HEK293 (cell line): ENCODE results near the gene DMKN.

Source experiments
- HOXC10 ChIP-seq: sonication (generic); formaldehyde crosslinking; IDR thresholded peaks from 2 replicates; pipeline ENCODE4 v1.8.1; 2023; ENCODE audit warnings: mild to moderate bottlenecking, missing genetic modification reagents
- MZF1 ChIP-seq: fragments of 450-650 bp; formaldehyde crosslinking; IDR thresholded peaks from 2 replicates; pipeline ENCODE4 v1.5.1; 2017; ENCODE audit warnings: missing biosample characterization, missing genetic modification characterization, borderline replicate concordance
- OSR2 ChIP-seq: fragments of 450-650 bp; formaldehyde crosslinking; IDR thresholded peaks from 2 replicates; pipeline ENCODE4 v1.5.1; 2016; ENCODE audit warnings: missing biosample characterization, missing genetic modification characterization
- OVOL3 ChIP-seq: fragments of 450-650 bp; formaldehyde crosslinking; IDR thresholded peaks from 2 replicates; pipeline ENCODE4 v1.5.1; 2016; ENCODE audit warnings: missing biosample characterization, missing genetic modification characterization
- PRDM4 ChIP-seq: fragments of 450-650 bp; formaldehyde crosslinking; IDR thresholded peaks from 2 replicates; pipeline ENCODE4 v1.5.1; 2017; ENCODE audit warnings: missing biosample characterization, missing genetic modification characterization
- PRDM6 ChIP-seq: fragments of 450-650 bp; formaldehyde crosslinking; IDR thresholded peaks from 2 replicates; pipeline ENCODE4 v1.5.1; 2017; ENCODE audit warnings: missing biosample characterization, missing genetic modification characterization
- RBAK ChIP-seq: fragments of 450-650 bp; formaldehyde crosslinking; IDR thresholded peaks from 2 replicates; pipeline ENCODE4 v1.5.1; 2016; ENCODE audit warnings: missing biosample characterization, missing genetic modification characterization
- SP3 ChIP-seq: fragments of 450-650 bp; formaldehyde crosslinking; IDR thresholded peaks from 2 replicates; pipeline ENCODE4 v1.5.1; 2016; ENCODE audit warnings: missing biosample characterization, missing genetic modification characterization
- YY1 ChIP-seq: fragments of 450-650 bp; formaldehyde crosslinking; IDR thresholded peaks from 2 replicates; pipeline ENCODE4 v1.5.1; 2018; ENCODE audit warnings: missing biosample characterization, missing genetic modification characterization
- ZBTB1 ChIP-seq: fragments of 450-650 bp; formaldehyde crosslinking; IDR thresholded peaks from 2 replicates; pipeline ENCODE4 v1.5.1; 2016; ENCODE audit warnings: missing biosample characterization, missing genetic modification characterization
- ZFHX2 ChIP-seq: fragments of 450-650 bp; formaldehyde crosslinking; conservative IDR thresholded peaks from 2 replicates; pipeline ENCODE4 v1.5.1; 2016; ENCODE audit warnings: missing biosample characterization, missing genetic modification characterization
- ZIC2 ChIP-seq: fragments of 450-650 bp; formaldehyde crosslinking; IDR thresholded peaks from 2 replicates; pipeline ENCODE4 v1.5.1; 2016; ENCODE audit warnings: missing biosample characterization, missing genetic modification characterization
- ZNF112 ChIP-seq: fragments of 450-650 bp; formaldehyde crosslinking; IDR thresholded peaks from 2 replicates; pipeline ENCODE4 v1.5.0; 2017; ENCODE audit warnings: missing biosample characterization, missing genetic modification characterization
- ZNF146 ChIP-seq: fragments of 450-650 bp; formaldehyde crosslinking; IDR thresholded peaks from 2 replicates; pipeline ENCODE4 v1.5.1; 2016; ENCODE audit warnings: missing biosample characterization, missing genetic modification characterization
- ZNF148 ChIP-seq: fragments of 450-650 bp; formaldehyde crosslinking; IDR thresholded peaks from 2 replicates; pipeline ENCODE4 v1.5.0; 2017; ENCODE audit warnings: missing biosample characterization, missing genetic modification characterization, borderline replicate concordance
- ZNF174 ChIP-seq: fragments of 450-650 bp; formaldehyde crosslinking; IDR thresholded peaks from 2 replicates; pipeline ENCODE4 v1.5.0; 2017; ENCODE audit warnings: missing biosample characterization, mild to moderate bottlenecking, missing genetic modification characterization
- ZNF280C ChIP-seq: fragments of 450-650 bp; formaldehyde crosslinking; IDR thresholded peaks from 2 replicates; pipeline ENCODE4 v1.5.1; 2016; ENCODE audit warnings: missing biosample characterization, missing genetic modification characterization
- ZNF350 ChIP-seq: fragments of 450-650 bp; formaldehyde crosslinking; IDR thresholded peaks from 2 replicates; pipeline ENCODE4 v1.5.0; 2017; ENCODE audit warnings: missing biosample characterization, mild to moderate bottlenecking, missing genetic modification characterization
- ZNF37A ChIP-seq: fragments of 450-650 bp; IDR thresholded peaks from 2 replicates; pipeline ENCODE4 v1.5.1; 2018; ENCODE audit warnings: missing biosample characterization, missing genetic modification characterization
- ZNF48 ChIP-seq: fragments of 450-650 bp; formaldehyde crosslinking; IDR thresholded peaks from 2 replicates; pipeline ENCODE4 v1.5.1; 2016; ENCODE audit warnings: missing biosample characterization, missing genetic modification characterization
- ZNF530 ChIP-seq: fragments of 450-650 bp; formaldehyde crosslinking; IDR thresholded peaks from 2 replicates; pipeline ENCODE4 v1.5.1; 2016; ENCODE audit warnings: low read depth, missing biosample characterization, missing genetic modification characterization
- ZNF580 ChIP-seq: fragments of 450-650 bp; formaldehyde crosslinking; IDR thresholded peaks from 2 replicates; pipeline ENCODE4 v1.5.1; 2016; ENCODE audit warnings: missing biosample characterization, missing genetic modification characterization
- ZNF639 ChIP-seq: fragments of 450-650 bp; formaldehyde crosslinking; IDR thresholded peaks from 2 replicates; pipeline ENCODE4 v1.5.1; 2016; ENCODE audit warnings: missing biosample characterization, missing genetic modification characterization
- ZNF776 ChIP-seq: fragments of 450-650 bp; formaldehyde crosslinking; IDR thresholded peaks from 2 replicates; pipeline ENCODE4 v1.5.0; 2017; ENCODE audit warnings: missing biosample characterization, missing genetic modification characterization, borderline replicate concordance
- ZNF837 ChIP-seq: fragments of 450-650 bp; formaldehyde crosslinking; IDR thresholded peaks from 2 replicates; pipeline ENCODE4 v1.5.1; 2016; ENCODE audit warnings: missing biosample characterization, missing genetic modification characterization
- ZSCAN4 ChIP-seq: fragments of 450-650 bp; formaldehyde crosslinking; IDR thresholded peaks from 2 replicates; pipeline ENCODE4 v1.5.1; 2017; ENCODE audit warnings: missing biosample characterization, missing genetic modification characterization

Gene DMKN

GRCh38 chr19:35545001-35545854 is 31.8 kb upstream of the DMKN start, which contains the start of gene TMEM147 (continued):
- TF ChIP-seq ZNF639 (tag by site-specific recombination) (0 out of 2 replicates have a peak, but pooled peaks have one; percentile 20), ZNF37A (tag by site-specific recombination) (no peak), ZIC2 (peak; percentile 90), OVOL3 (no peak; the same call in 1 of the 2 replicates), ZBTB1 (peak; percentile 51), SP3 (tag by site-specific recombination) (no peak), ZSCAN4 (no peak), ZNF530 (tag by site-specific recombination) (0 out of 2 replicates have a peak, but pooled peaks have one; percentile 50), ZNF580 (tag by site-specific recombination) (no peak; the same call in 1 of the 2 replicates), HOXC10 (CRISPR knock-in tag) (no peak), PRDM6 (no peak), ZNF146 (tag by site-specific recombination) (peak; percentile 39), ZNF174 (tag by site-specific recombination) (no peak; the same call in 1 of the 2 replicates), MZF1 (tag by site-specific recombination) (0 out of 2 replicates have a peak, but pooled peaks have one; percentile 63), PRDM4 (no peak; the same call in none of the 2 replicates), ZNF112 (tag by site-specific recombination) (no peak), OSR2 (peak; percentile 70), ZNF776 (no peak), ZNF48 (tag by site-specific recombination) (no peak), ZNF837 (tag by site-specific recombination) (no peak), ZNF350 (tag by site-specific recombination) (no peak), YY1 (tag by site-specific recombination) (peak; percentile 88), ZNF280C (no peak), ZNF148 (tag by site-specific recombination) (no peak), ZFHX2 (no peak; the same call in 1 of the 2 replicates), RBAK (tag by site-specific recombination) (no peak)
